Epidermal melanocyte (primary cell): ENCODE data around the gene ZBTB1.
"Not testable (repeated sequence)": the region's sequence is repeated elsewhere in the genome, so short reads cannot be mapped to it uniquely, and the experiment has no call there.

ENCODE experiments used
- DNase-seq: peaks from one replicate; pipeline ENCODE4 v3.0.0; 2011; ENCODE audit warnings: low spot score; ENCODE audit not compliant: insufficient read length

Gene ZBTB1

GRCh38 chr14:64495252-64495651 lies 9.3 kb upstream of the ZBTB1 start:
- DNase-seq: no peak

- no peak for DNase-seq
Measured at GRCh38 chr14:64496764-64497163, 7.8 kb upstream of the ZBTB1 start.

GRCh38 chr14:64500088-64500487 lies 4.5 kb upstream of the ZBTB1 start:
- DNase-seq: no peak

GRCh38 chr14:64501411-64502171 lies 3.0 kb upstream of the ZBTB1 start:
- no peak for DNase-seq

- DNase-seq: no peak
Measured at GRCh38 chr14:64502456-64502855, 2.1 kb upstream of the ZBTB1 start.

GRCh38 chr14:64502887-64503433 lies 1.6 kb upstream of the ZBTB1 start:
- DNase-seq: no peak

GRCh38 chr14:64503434-64504309 lies 898 bp upstream of the ZBTB1 start, which contains the start of gene ZBTB25:
ZBTB25 (minus strand) TSS chr14:64503838; CDS start chr14:64490533, 13,305 bp downstream.
- DNase-seq: peak; percentile 49

GRCh38 chr14:64504897-64505794 lies 576 bp downstream of the ZBTB1 start:
- DNase-seq: peak; percentile 65

- DNase-seq: no peak
Measured at GRCh38 chr14:64506721-64507120, 2.2 kb downstream of the ZBTB1 start.

- DNase-seq: no peak
Measured at GRCh38 chr14:64507376-64508156, 3.0 kb downstream of the ZBTB1 start.

GRCh38 chr14:64508215-64508776 lies 3.7 kb downstream of the ZBTB1 start:
- DNase-seq: no peak

GRCh38 chr14:64509036-64509435 lies 4.5 kb downstream of the ZBTB1 start:
- DNase-seq: no peak

GRCh38 chr14:64510825-64511671 lies 6.5 kb downstream of the ZBTB1 start:
- peak; percentile 33 for DNase-seq

- no peak for DNase-seq
Measured at GRCh38 chr14:64513271-64513670, 8.7 kb downstream of the ZBTB1 start.

- DNase-seq: no peak
Measured at GRCh38 chr14:64515053-64515452, 10.5 kb downstream of the ZBTB1 start.

- DNase-seq: no peak
Measured at GRCh38 chr14:64516969-64517368, 12.4 kb downstream of the ZBTB1 start.

- DNase-seq: not testable (repeated sequence)
Measured at GRCh38 chr14:64517667-64518066, 13.1 kb downstream of the ZBTB1 start.

GRCh38 chr14:64518229-64518628 lies 13.7 kb downstream of the ZBTB1 start:
- DNase-seq: no peak

- DNase-seq: no peak
Measured at GRCh38 chr14:64520699-64521098, 16.1 kb downstream of the ZBTB1 start.
